ENCODE results near the gene COL18A1. TPM values are rescaled to one million over a fixed set of nuclear protein-coding genes. Genes with fewer than 3 reads are reported as not detected.

COL18A1 gene
- total and polyA plus RNA-seq, 9 of the 15 experiments (the other 6 are each of a cell fraction or from before 2014, with no cell fraction given): 0.14 to 16.4 (median 2.0) TPM

GRCh38 chr21:45554477-45555175 is 149.7 kb downstream of the COL18A1 start (continued):
- TF ChIP-seq RNF2 (IDR thresholded peaks at IDR 0.05): no peak
- TF ChIP-seq ZNF134 (CRISPR knock-in tag; conservative IDR thresholded peaks at IDR 0.05): no peak
- TF ChIP-seq FOXM1 (IDR thresholded peaks at IDR 0.05; ENCODE audit: low read depth): no peak
- no peak for TF ChIP-seq FOXM1 (CRISPR knock-in tag; IDR thresholded peaks at IDR 0.05; ENCODE audit: low read depth)
- TF ChIP-seq POLR3G (IDR thresholded peaks at IDR 0.05; ENCODE audit: extremely low read depth, insufficient read length, insufficient replicate concordance): no peak
- TF ChIP-seq CAMTA2 (CRISPR knock-in tag; conservative IDR thresholded peaks at IDR 0.05): no peak
- peak; percentile 68 for TF ChIP-seq REST (IDR thresholded peaks at IDR 0.05; ENCODE audit: borderline replicate concordance)
- TF ChIP-seq REST (CRISPR knock-in tag; IDR thresholded peaks at IDR 0.05; ENCODE audit: low read depth): 0 out of 2 replicates have a peak, but pooled peaks have one; percentile 29
- peak; percentile 86; the same call in 1 of the 2 replicates for TF ChIP-seq XRCC5 (IDR thresholded peaks at IDR 0.05; ENCODE audit: low read depth, low read length)
- TF ChIP-seq STAT6 (CRISPR knock-in tag; IDR thresholded peaks at IDR 0.05): no peak
- no peak for TF ChIP-seq THRAP3 (IDR thresholded peaks at IDR 0.05; ENCODE audit: borderline replicate concordance)
- TF ChIP-seq TOE1 (IDR thresholded peaks at IDR 0.05; ENCODE audit: borderline replicate concordance): 0 out of 2 replicates have a peak, but pooled peaks have one; percentile 37
- TF ChIP-seq TOE1 (CRISPR knock-in tag; IDR thresholded peaks at IDR 0.05; ENCODE audit: borderline replicate concordance, low read depth): no peak
- no peak for TF ChIP-seq RAD51 (IDR thresholded peaks at IDR 0.05; ENCODE audit: borderline replicate concordance, low read depth)
- no peak for TF ChIP-seq SMARCA4 (IDR thresholded peaks at IDR 0.05)
- peak; percentile 58 for TF ChIP-seq MAX (CRISPR knock-in tag; IDR thresholded peaks at IDR 0.05)
- TF ChIP-seq BHLHE40 (IDR thresholded peaks at IDR 0.05; ENCODE audit: low read length): no peak
- TF ChIP-seq MXD1 (CRISPR knock-in tag; IDR thresholded peaks at IDR 0.05; ENCODE audit: borderline replicate concordance, poor library complexity, severe bottlenecking): no peak
